Neural progenitor cell (in vitro differentiated cells): ENCODE measurements around the gene LAMTOR1. TPM values are rescaled to one million over a fixed set of nuclear protein-coding genes. Genes with fewer than 3 reads are reported as not detected.
A peak's percentile ranks its signal among the peaks of the same experiment; 100 is the strongest.

ENCODE experiments used
- DNase-seq: peaks from one replicate; pipeline ENCODE4 v3.0.0-alpha.2; 2016; ENCODE audit warnings: low spot score
- H2AFZ ChIP-seq: fragments of 200-600 bp; sonication (generic); replicated peaks from 2 replicates; pipeline ENCODE4 v1.6.1; 2016; ENCODE audit warnings: antibody characterized with exemption
- H3F3A ChIP-seq: fragments of 200-600 bp; sonication (generic); 2 replicates; pipeline ENCODE4 v1.6.1; 2016; ENCODE audit warnings: antibody characterized with exemption, low read depth
- H3K27ac ChIP-seq: fragments of 200-600 bp; sonication (generic); 2 replicates; pipeline ENCODE4 v1.5.1; 2016; ENCODE audit warnings: mild to moderate bottlenecking
- H3K27me3 ChIP-seq: fragments of 200-600 bp; sonication (generic); 2 replicates; pipeline ENCODE4 v1.6.1; 2016; ENCODE audit warnings: mild to moderate bottlenecking, moderate library complexity
- H3K36me3 ChIP-seq: fragments of 200-600 bp; sonication (generic); 2 replicates; pipeline ENCODE4 v1.5.1; 2016
- H3K4me1 ChIP-seq: fragments of 200-600 bp; sonication (generic); 2 replicates; pipeline ENCODE4 v1.6.1; 2016; ENCODE audit warnings: mixed run types
- H3K4me2 ChIP-seq: fragments of 200-600 bp; sonication (generic); 2 replicates; pipeline ENCODE4 v1.6.1; 2016
- H3K4me3 ChIP-seq: fragments of 200-600 bp; sonication (generic); 2 replicates; pipeline ENCODE4 v1.5.1; 2016
- H3K79me2 ChIP-seq: fragments of 200-600 bp; sonication (generic); 2 replicates; pipeline ENCODE4 v1.6.1; 2016; ENCODE audit warnings: low read depth
- H3K9ac ChIP-seq: fragments of 200-600 bp; sonication (generic); 2 replicates; pipeline ENCODE4 v1.6.1; 2016
- H3K9me3 ChIP-seq: fragments of 200-600 bp; sonication (generic); 2 replicates; pipeline ENCODE4 v1.5.1; 2016; ENCODE audit warnings: low read depth
- H4K20me1 ChIP-seq: fragments of 200-600 bp; sonication (generic); 2 replicates; pipeline ENCODE4 v1.6.1; 2016; ENCODE audit warnings: low read depth
- H3K27ac Mint-ChIP-seq: 3 replicates; pipeline ENCODE4 v1.8.0; 2021; ENCODE audit warnings: mixed read lengths
- H3K27me3 Mint-ChIP-seq: 2 replicates; pipeline ENCODE4 v1.8.0; 2022; ENCODE audit warnings: low read depth, mild to moderate bottlenecking, inconsistent platforms, moderate library complexity, mixed read lengths; ENCODE audit not compliant: insufficient read depth
- H3K36me3 Mint-ChIP-seq: 3 replicates; pipeline ENCODE4 v1.8.0; 2021; ENCODE audit warnings: mixed read lengths
- H3K4me1 Mint-ChIP-seq: 3 replicates; pipeline ENCODE4 v1.8.0; 2021; ENCODE audit warnings: mixed read lengths
- H3K4me3 Mint-ChIP-seq: 3 replicates; pipeline ENCODE4 v1.8.0; 2021; ENCODE audit warnings: mild to moderate bottlenecking, moderate library complexity, mixed read lengths
- H3K9me3 Mint-ChIP-seq: 3 replicates; pipeline ENCODE4 v1.8.0; 2020; ENCODE audit warnings: mixed read lengths
- EZH2 ChIP-seq: fragments of 200-600 bp; sonication (generic); IDR thresholded peaks from 2 replicates; pipeline ENCODE4 v1.6.1; 2017; ENCODE audit warnings: antibody characterized with exemption, mild to moderate bottlenecking, moderate library complexity
- EZH2phosphoT487 ChIP-seq: fragments of 200-600 bp; sonication (generic); IDR thresholded peaks from 2 replicates; pipeline ENCODE4 v1.6.1; 2017; ENCODE audit warnings: antibody characterized with exemption
- total RNA-seq: library from RNA; depleted of rRNA; stranded (reverse); fragments of >200 nt; gene quantifications from 2 replicates; pipeline ENCODE4 v1.2.3, GENCODE V29; 2015; ENCODE audit warnings: low replicate concordance
- TF ChIP-seq, protein P1 (sequence below): fragments of 200-600 bp; sonication (generic); IDR thresholded peaks from 2 replicates; pipeline ENCODE4 v1.5.1; 2017; ENCODE audit warnings: antibody characterized with exemption, mild to moderate bottlenecking

Gene LAMTOR1
- total RNA-seq, 1 donor from 2014 or later, result 41.6 TPM

DNA sequence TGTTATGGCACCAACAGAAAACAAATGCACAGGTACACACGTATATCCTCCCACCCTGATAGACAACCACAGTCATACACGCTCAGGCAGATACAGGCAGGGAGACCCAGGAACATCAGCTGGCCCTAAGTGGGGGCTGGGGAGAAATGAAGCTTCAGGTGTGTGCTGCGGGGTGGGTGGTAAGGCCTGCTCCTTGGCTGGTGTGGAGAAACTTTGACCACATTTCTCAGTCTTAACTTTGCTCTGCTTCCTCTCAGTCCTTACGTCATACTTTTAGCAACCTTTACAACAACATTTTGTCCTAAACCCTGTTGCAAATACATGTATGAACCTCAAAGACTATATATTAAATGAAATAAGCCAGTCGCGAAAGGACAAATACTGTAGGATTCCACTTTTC, 16.1 kb upstream of the LAMTOR1 start:
- peak overlapping the region; percentile 12 for H2AFZ ChIP-seq
- H3K4me1 Mint-ChIP-seq, result no peaks in the 10 kb centered on the region
- H3F3A ChIP-seq, result no peaks in the 10 kb centered on the region
- no peak for DNase-seq
- H3K4me3 ChIP-seq, result no peak overlapping the region
- no peaks in the 10 kb centered on the region for H4K20me1 ChIP-seq
- H3K4me3 Mint-ChIP-seq, result no peak overlapping the region
- no peaks in the 10 kb centered on the region for H3K79me2 ChIP-seq
- H3K27ac Mint-ChIP-seq, result no peak overlapping the region
- no peak overlapping the region for H3K9ac ChIP-seq
- H3K27me3 Mint-ChIP-seq, result peaks cover 2% of the 10 kb centered on the region
- H3K4me2 ChIP-seq, result no peak overlapping the region
- H3K4me1 ChIP-seq, result no peaks in the 10 kb centered on the region
- no peaks in the 10 kb centered on the region for H3K36me3 Mint-ChIP-seq
- peaks cover 35% of the 10 kb centered on the region for H3K27me3 ChIP-seq
- TF ChIP-seq, protein P1, sequence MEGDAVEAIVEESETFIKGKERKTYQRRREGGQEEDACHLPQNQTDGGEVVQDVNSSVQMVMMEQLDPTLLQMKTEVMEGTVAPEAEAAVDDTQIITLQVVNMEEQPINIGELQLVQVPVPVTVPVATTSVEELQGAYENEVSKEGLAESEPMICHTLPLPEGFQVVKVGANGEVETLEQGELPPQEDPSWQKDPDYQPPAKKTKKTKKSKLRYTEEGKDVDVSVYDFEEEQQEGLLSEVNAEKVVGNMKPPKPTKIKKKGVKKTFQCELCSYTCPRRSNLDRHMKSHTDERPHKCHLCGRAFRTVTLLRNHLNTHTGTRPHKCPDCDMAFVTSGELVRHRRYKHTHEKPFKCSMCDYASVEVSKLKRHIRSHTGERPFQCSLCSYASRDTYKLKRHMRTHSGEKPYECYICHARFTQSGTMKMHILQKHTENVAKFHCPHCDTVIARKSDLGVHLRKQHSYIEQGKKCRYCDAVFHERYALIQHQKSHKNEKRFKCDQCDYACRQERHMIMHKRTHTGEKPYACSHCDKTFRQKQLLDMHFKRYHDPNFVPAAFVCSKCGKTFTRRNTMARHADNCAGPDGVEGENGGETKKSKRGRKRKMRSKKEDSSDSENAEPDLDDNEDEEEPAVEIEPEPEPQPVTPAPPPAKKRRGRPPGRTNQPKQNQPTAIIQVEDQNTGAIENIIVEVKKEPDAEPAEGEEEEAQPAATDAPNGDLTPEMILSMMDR, result no peak
- TF ChIP-seq EZH2 (no peak), EZH2phosphoT487 (no peak)
- H3K36me3 ChIP-seq, result no peaks in the 10 kb centered on the region
- H3K27ac ChIP-seq, result no peak overlapping the region
- H3K9me3 Mint-ChIP-seq, result no peaks in the 10 kb centered on the region
- no peaks in the 10 kb centered on the region for H3K9me3 ChIP-seq

DNA sequence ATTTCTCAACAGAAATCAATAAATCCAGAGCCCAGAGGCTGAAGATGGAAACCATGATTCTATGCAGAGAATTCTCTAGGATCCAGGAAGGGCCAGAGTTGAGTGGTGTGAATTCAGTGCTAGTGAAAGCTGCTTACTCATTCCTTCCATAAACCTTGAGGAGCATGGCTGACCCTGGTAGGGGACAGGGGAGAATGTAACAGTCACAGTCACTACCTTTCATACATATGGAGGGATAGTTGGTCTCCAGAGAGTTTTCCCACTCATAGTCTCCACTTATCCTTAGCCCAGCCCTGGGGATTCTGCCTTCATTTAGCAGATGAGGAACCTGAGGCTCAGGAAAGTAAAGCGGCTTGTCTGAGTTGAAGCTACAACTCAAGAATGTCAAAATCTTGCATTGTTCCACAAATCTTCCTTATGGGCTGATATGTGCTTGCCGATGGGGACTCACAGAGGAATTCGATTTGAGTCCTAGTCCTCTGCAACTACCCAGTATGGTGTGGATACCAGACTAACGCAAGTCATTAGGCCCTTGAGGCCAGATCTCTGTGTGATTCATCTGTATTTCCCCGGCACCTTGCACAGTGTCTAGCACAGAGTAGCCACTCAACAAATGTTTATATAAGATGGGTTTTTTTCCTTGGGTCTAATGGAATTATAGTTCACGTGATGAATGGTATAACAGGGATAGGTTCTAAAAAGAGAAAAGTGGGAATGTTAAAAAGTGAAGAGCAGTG, 13.1 kb upstream of the LAMTOR1 start:
- DNase-seq, result no peak
- Histone ChIP-seq H3K9ac (no peak overlapping the region), H4K20me1 (no peaks in the 10 kb centered on the region), H3K27ac (no peak overlapping the region), H3K36me3 (no peaks in the 10 kb centered on the region), H3K4me1 (peaks cover 6% of the 10 kb centered on the region), H3F3A (peaks cover 19% of the 10 kb centered on the region), H3K4me3 (no peak overlapping the region), H3K4me2 (no peak overlapping the region), H3K79me2 (no peaks in the 10 kb centered on the region), H3K9me3 (no peaks in the 10 kb centered on the region), H3K27me3 (peaks cover 40% of the 10 kb centered on the region), H2AFZ (no peak overlapping the region)
- no peaks in the 10 kb centered on the region for H3K9me3 Mint-ChIP-seq
- TF ChIP-seq EZH2 (no peak), EZH2phosphoT487 (no peak)
- TF ChIP-seq, protein P1, result no peak
- H3K27ac Mint-ChIP-seq, result no peak overlapping the region
- H3K4me3 Mint-ChIP-seq, result no peak overlapping the region
- H3K27me3 Mint-ChIP-seq, result peaks cover 5% of the 10 kb centered on the region
- no peaks in the 10 kb centered on the region for H3K36me3 Mint-ChIP-seq
- peaks cover 18% of the 10 kb centered on the region for H3K4me1 Mint-ChIP-seq

DNA sequence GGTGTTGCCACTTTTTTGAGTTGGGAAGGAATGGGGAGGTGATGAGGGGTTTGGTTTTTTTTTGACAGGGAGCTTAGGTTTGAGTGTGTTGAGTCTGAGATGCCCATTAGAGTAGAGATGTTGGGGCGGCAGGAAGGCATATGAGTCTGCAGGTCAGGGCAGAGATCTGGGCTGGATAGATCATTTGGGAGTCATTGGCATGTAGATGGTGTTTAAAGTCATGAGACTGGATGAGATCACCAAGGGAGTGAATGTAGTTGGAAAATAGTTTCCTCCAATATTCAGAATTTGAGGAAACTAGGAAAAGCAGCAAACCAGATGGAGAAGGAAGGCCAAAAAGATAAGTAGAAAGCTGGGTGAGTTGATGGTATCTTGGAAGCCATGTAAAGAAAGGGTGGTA, 11.5 kb upstream of the LAMTOR1 start:
- peaks cover 6% of the 10 kb centered on the region for H3K4me1 ChIP-seq
- peaks cover 40% of the 10 kb centered on the region for H3K27me3 ChIP-seq
- H3K4me3 Mint-ChIP-seq, result no peak overlapping the region
- H2AFZ ChIP-seq, result no peak overlapping the region
- H3K79me2 ChIP-seq, result no peaks in the 10 kb centered on the region
- no peaks in the 10 kb centered on the region for H3K9me3 Mint-ChIP-seq
- H3K36me3 ChIP-seq, result no peaks in the 10 kb centered on the region
- no peaks in the 10 kb centered on the region for H4K20me1 ChIP-seq
- no peaks in the 10 kb centered on the region for H3K9me3 ChIP-seq
- H3K9ac ChIP-seq, result no peak overlapping the region
- H3F3A ChIP-seq, result peaks cover 21% of the 10 kb centered on the region
- H3K27me3 Mint-ChIP-seq, result peaks cover 5% of the 10 kb centered on the region
- no peak overlapping the region for H3K4me3 ChIP-seq
- H3K4me2 ChIP-seq, result no peak overlapping the region
- H3K36me3 Mint-ChIP-seq, result peaks cover 3% of the 10 kb centered on the region
- peaks cover 20% of the 10 kb centered on the region for H3K4me1 Mint-ChIP-seq
- H3K27ac Mint-ChIP-seq, result no peak overlapping the region
- DNase-seq, result no peak
- no peak overlapping the region for H3K27ac ChIP-seq
- TF ChIP-seq, protein P1, result no peak
- no peak for TF ChIP-seq EZH2phosphoT487
- no peak for TF ChIP-seq EZH2
